Sciatic nerve (tissue), 2 donors: ENCODE results near the gene ECI1. TPM values are rescaled to one million over a fixed set of nuclear protein-coding genes. Genes with fewer than 3 reads are reported as not detected.

Experiments used
- ATAC-seq: fragments of 200-7000 bp; cut with Tn5 transposase; one replicate; pipeline ENCODE4 v1.9.1; 2020; ENCODE audit warnings: mild to moderate bottlenecking, moderate library complexity
- DNase-seq: peaks from one replicate; pipeline ENCODE4 v3.0.0-alpha.2; 2020; ENCODE audit warnings: low spot score
- intact Hi-C: fragments of 100-400 bp; cut with DNase I; formaldehyde crosslinking; loops from one replicate; pipeline ENCODE4 v1.14.2; 2022
- total RNA-seq: library from RNA; stranded (reverse); fragmentation: NEBNext Ultra II Directional; extraction: Animal tissue kit (Norgen Biotek cat#: 25700); gene quantifications from one replicate; pipeline ENCODE4 v1.2.1, GENCODE V29; 2021
- donor health status: DM: no; HTN: no; CAD: no.
- donor health status: DM: no; HTN: no; CAD: no.

ECI1 gene
- total RNA-seq, 1 donor from 2014 or later = 37.6 TPM

GRCh38 chr16:2237493-2238149 is 13.8 kb downstream of the ECI1 start:
- ATAC-seq (no peak), DNase-seq (no peak)
- intact Hi-C loops = no loop called here

GRCh38 chr16:2237102-2237482 is 14.3 kb downstream of the ECI1 start:
- no peak for DNase-seq
- no peak for ATAC-seq
- intact Hi-C loops = no loop called here

GRCh38 chr16:2236337-2237101 is 14.9 kb downstream of the ECI1 start, which contains the start of gene DNASE1L2:
DNASE1L2 (plus strand) TSS chr16:2236444; CDS start chr16:2236817, 373 bp downstream.
- DNase-seq (no peak), ATAC-seq (peak; percentile 33)
- intact Hi-C loops = no loop called here

- intact Hi-C loops = no loop called here
- DNase-seq (no peak), ATAC-seq (peak; percentile 1)
Measured at GRCh38 chr16:2235695-2236336, 15.6 kb downstream of the ECI1 start.

- no peak for ATAC-seq
- intact Hi-C loops = no loop called here
- DNase-seq = no peak
Measured at GRCh38 chr16:2235234-2235651, 16.1 kb downstream of the ECI1 start.

- DNase-seq (no peak), ATAC-seq (no peak)
- intact Hi-C loops = no loop called here
Measured at GRCh38 chr16:2234813-2235170, 16.6 kb downstream of the ECI1 start.

GRCh38 chr16:2233872-2234812 is 17.2 kb downstream of the ECI1 start:
- no peak for DNase-seq
- no peak for ATAC-seq
- intact Hi-C loops = no loop called here

- intact Hi-C loops = no loop called here
- DNase-seq (no peak), ATAC-seq (no peak)
Measured at GRCh38 chr16:2233046-2233775, 18.2 kb downstream of the ECI1 start.

- ATAC-seq (no peak), DNase-seq (no peak)
- intact Hi-C loops = no loop called here
Measured at GRCh38 chr16:2232094-2232990, 19.0 kb downstream of the ECI1 start.

- DNase-seq (no peak), ATAC-seq (no peak)
- intact Hi-C loops = no loop called here
Measured at GRCh38 chr16:2231016-2231931, 20.1 kb downstream of the ECI1 start.

- ATAC-seq (no peak), DNase-seq (no peak)
- intact Hi-C loops = no loop called here
Measured at GRCh38 chr16:2230376-2230775, 21.0 kb downstream of the ECI1 start.

GRCh38 chr16:2229632-2230250 is 21.6 kb downstream of the ECI1 start:
- ATAC-seq = no peak
- intact Hi-C loops = no loop called here

GRCh38 chr16:2229091-2229490 is 22.3 kb downstream of the ECI1 start:
- intact Hi-C loops = no loop called here
- no peak for ATAC-seq
- no peak for DNase-seq

More at GRCh38 chr16:2229632-2230250, 21.6 kb downstream of the ECI1 start:
- DNase-seq = no peak

- intact Hi-C loops = no loop called here
- ATAC-seq (no peak), DNase-seq (no peak)
Measured at GRCh38 chr16:2228161-2228824, 23.1 kb downstream of the ECI1 start.

- no peak for DNase-seq
- no peak for ATAC-seq
- intact Hi-C loops = no loop called here
Measured at GRCh38 chr16:2226918-2227317, 24.5 kb downstream of the ECI1 start.
